CD4-positive, alpha-beta memory T cell (primary cell): Measurements from ENCODE around the gene CHST11. TPM values are rescaled to one million over a fixed set of nuclear protein-coding genes. Genes with fewer than 3 reads are reported as not detected.

Source experiments
- CTCF ChIA-PET: fragments of 350-600 bp; sonication (Branson Sonifier 250); formaldehyde crosslinking; loops from one replicate; lab custom pipeline; 2021; ENCODE audit warnings: inconsistent platforms; ENCODE audit not compliant: partially characterized antibody; lab: Charles Lee
- POLR2A ChIA-PET: fragments of 350-600 bp; sonication (Branson Sonifier 250); formaldehyde crosslinking; loops from one replicate; lab custom pipeline; 2021; ENCODE audit not compliant: partially characterized antibody; lab: Charles Lee
- DNase-seq, 5 donors: peaks; one replicate each; pipeline versions ENCODE4 v3.0.0 to v3.0.0-alpha.2; 2020 to 2022; ENCODE audit warnings: mixed read lengths in 1 of 5
- H3K27ac ChIP-seq: one replicate; pipeline ENCODE4 v1.7.0; 2013; ENCODE audit warnings: low read depth, low read length
- H3K27me3 ChIP-seq: 2 replicates; pipeline ENCODE4 v1.7.0; 2013; ENCODE audit warnings: mild to moderate bottlenecking, low read length, moderate library complexity; ENCODE audit not compliant: insufficient read depth
- H3K36me3 ChIP-seq: 2 replicates; pipeline ENCODE4 v1.7.0; 2013; ENCODE audit warnings: mild to moderate bottlenecking, low read length, moderate library complexity; ENCODE audit not compliant: insufficient read depth
- H3K4me1 ChIP-seq: 2 replicates; pipeline ENCODE4 v1.7.0; 2013; ENCODE audit warnings: mild to moderate bottlenecking, low read length, moderate library complexity; ENCODE audit not compliant: insufficient read depth
- H3K4me3 ChIP-seq, 2 donors: one replicate each; pipeline ENCODE4 v1.7.0; 2013; ENCODE audit warnings: low read length in 2 of 2, mild to moderate bottlenecking in 1 of 2
- H3K9me3 ChIP-seq, 2 donors: one replicate each; pipeline ENCODE4 v1.7.0; 2013; ENCODE audit warnings: low read length in 2 of 2, control low read depth in 1 of 2; ENCODE audit not compliant: control insufficient read depth in 1 of 2
- H3K27ac Mint-ChIP-seq, 7 donors: one replicate each; pipeline ENCODE4 v1.8.0; 2020 to 2021; ENCODE audit warnings: mixed read lengths in 7 of 7, mild to moderate bottlenecking in 6 of 7, inconsistent platforms in 3 of 7, moderate library complexity in 3 of 7
- H3K27me3 Mint-ChIP-seq, 2 donors: one replicate each; pipeline ENCODE4 v1.8.0; 2020 to 2021; ENCODE audit warnings: mixed read lengths in 2 of 2
- H3K36me3 Mint-ChIP-seq, 2 donors: one replicate each; pipeline ENCODE4 v1.8.0; 2020 to 2021; ENCODE audit warnings: mixed read lengths in 2 of 2, inconsistent platforms in 1 of 2, mild to moderate bottlenecking in 1 of 2
- H3K4me1 Mint-ChIP-seq, 4 donors: one replicate each; pipeline ENCODE4 v1.8.0; 2020 to 2021; ENCODE audit warnings: mixed read lengths in 4 of 4, mild to moderate bottlenecking in 1 of 4
- H3K4me3 Mint-ChIP-seq, 8 donors: one replicate each; pipeline ENCODE4 v1.8.0; 2020 to 2021; ENCODE audit warnings: mixed read lengths in 8 of 8, mild to moderate bottlenecking in 7 of 8, moderate library complexity in 6 of 8, inconsistent platforms in 3 of 8
- H3K9me3 Mint-ChIP-seq, 8 donors: one replicate each; pipeline ENCODE4 v1.8.0; 2020 to 2021; ENCODE audit warnings: mixed read lengths in 8 of 8, mild to moderate bottlenecking in 5 of 8, inconsistent platforms in 3 of 8, moderate library complexity in 1 of 8
- intact Hi-C: fragments of 100-400 bp; cut with micrococcal nuclease; formaldehyde crosslinking; loops from one replicate; pipeline ENCODE4 v1.15.1; 2023
- polyA plus RNA-seq, 2 donors: library from polyadenylated mRNA; unstranded; fragments of 300-500 nt; fragmentation: Illumina TruSeq; gene quantifications; one replicate each; pipeline ENCODE4 v1.2.3, GENCODE V29; 2021
- total RNA-seq, 2 experiments: library from RNA; stranded (reverse); gene quantifications; one replicate each; pipeline ENCODE4 v1.2.3, GENCODE V29; 2021

The CHST11 gene
- total and polyA plus RNA-seq, 4 experiments from 2014 or later, result 55.1 to 64.6 (median 59.8) TPM

DNA sequence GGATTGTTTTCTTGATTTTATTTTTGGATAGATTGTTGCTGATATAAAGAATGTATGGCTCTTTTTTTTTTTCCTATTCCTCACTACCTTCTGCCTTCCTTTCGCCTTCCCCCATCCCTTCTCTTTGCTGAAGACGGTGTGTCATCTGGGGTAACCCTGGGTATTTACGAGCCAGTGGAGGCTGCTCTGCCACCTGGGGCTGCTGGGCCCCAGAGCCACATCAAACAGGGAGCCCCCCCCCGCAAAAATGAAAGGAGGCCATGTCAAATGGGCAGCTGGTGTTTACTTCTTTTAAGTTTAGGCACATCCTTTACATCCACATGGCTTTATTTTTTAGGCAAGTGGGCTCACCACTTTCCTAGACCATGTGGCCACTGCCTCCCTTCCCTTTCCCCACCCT lies 25.4 kb downstream of the CHST11 start:
- Histone ChIP-seq H3K36me3 (no peaks in the 10 kb centered on the region), H3K27me3 (no peaks in the 10 kb centered on the region), H3K9me3 (no peaks in the 10 kb centered on the region), H3K4me3 (no peak overlapping the region), H3K27ac (no peak overlapping the region), H3K4me1 (peaks cover 95% of the 10 kb centered on the region)
- Mint-ChIP-seq H3K27ac (peak overlapping the region; percentile 25 to 95 (median 78)), H3K36me3 (peaks cover 29 to 31% of the 10 kb centered on the region in 2 donors), H3K4me1 (peaks cover 85 to 100% (median 94%) of the 10 kb centered on the region in 4 donors), H3K4me3 (peak overlapping the region in 6 of 8 donors; percentile 12 to 79 (median 68)), H3K27me3 (no peaks in the 10 kb centered on the region), H3K9me3 (peaks cover 0 to 2% (median 0%) of the 10 kb centered on the region in 8 donors)
- intact Hi-C loops, result no loop called here
- peak in 1 of 5 donors; percentile 65 for DNase-seq
- POLR2A ChIA-PET, result interaction anchor here (0.7 to 11.9 kb wide), 3 partner anchors 16 to 199 kb away, joined by 3 to 172 read pairs (median 5); partner anchors contain the start of gene CHST11
- CTCF ChIA-PET, result interaction anchor here (0.6 kb wide), 1 partner anchor 12 kb away, joined by 3 read pairs; no protein-coding TSS in a partner anchor

DNA sequence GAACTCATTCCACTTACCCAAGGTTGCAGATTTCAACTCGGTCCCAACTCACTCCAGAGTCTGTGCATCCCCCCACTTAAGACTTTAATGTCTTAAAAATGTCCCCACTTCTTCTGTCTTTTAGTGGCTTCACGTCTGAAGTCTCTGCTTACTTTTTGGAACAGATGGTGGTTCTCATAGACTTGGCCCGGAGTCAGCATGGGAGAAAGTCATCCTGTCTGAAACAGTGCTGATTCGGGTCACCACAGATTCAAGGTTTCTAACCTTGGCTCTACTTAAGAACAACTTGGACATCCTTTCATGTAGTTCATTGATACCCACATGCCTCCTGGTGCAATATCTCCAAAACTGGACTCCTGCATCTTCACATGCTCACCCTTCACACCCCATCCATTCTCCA lies 26.0 kb downstream of the CHST11 start:
- Histone ChIP-seq H3K9me3 (no peaks in the 10 kb centered on the region), H3K27ac (no peak overlapping the region), H3K4me1 (peaks cover 95% of the 10 kb centered on the region), H3K36me3 (no peaks in the 10 kb centered on the region), H3K27me3 (no peaks in the 10 kb centered on the region), H3K4me3 (no peak overlapping the region)
- Mint-ChIP-seq H3K4me3 (peak overlapping the region in 7 of 8 donors; percentile 12 to 79 (median 65)), H3K9me3 (peaks cover 0 to 2% (median 0%) of the 10 kb centered on the region in 8 donors), H3K4me1 (peaks cover 85 to 100% (median 93%) of the 10 kb centered on the region in 4 donors), H3K27ac (peak overlapping the region; percentile 76 to 95 (median 83)), H3K36me3 (peaks cover 29 to 31% of the 10 kb centered on the region in 2 donors), H3K27me3 (no peaks in the 10 kb centered on the region)
- POLR2A ChIA-PET, result interaction anchor here (1.6 to 11.9 kb wide), 2 partner anchors 15 to 24 kb away, joined by 5 to 172 read pairs; partner anchors contain the start of gene CHST11
- DNase-seq, result no peak
- CTCF ChIA-PET, result no interaction called here
- intact Hi-C loops, result no loop called here

DNA sequence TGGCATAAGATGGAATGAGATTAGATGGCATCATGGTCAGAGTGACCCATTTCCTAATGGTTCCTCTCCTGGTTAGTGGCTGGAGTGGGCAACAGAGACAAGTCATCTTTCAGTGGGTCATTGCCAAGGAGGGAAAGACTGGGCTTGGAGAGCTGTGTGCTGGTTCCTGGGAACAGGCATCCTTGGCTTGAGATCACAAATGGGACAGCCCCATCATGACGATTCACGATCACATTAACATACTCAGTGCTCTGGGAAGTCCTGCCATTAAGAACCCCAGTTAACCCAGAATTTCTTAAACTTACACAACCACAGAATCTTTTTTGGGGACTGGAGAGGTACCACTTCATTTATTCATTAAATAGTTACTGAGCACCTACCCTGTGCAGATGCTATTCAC lies 27.3 kb downstream of the CHST11 start:
- Histone ChIP-seq H3K27ac (peak overlapping the region; percentile 11), H3K27me3 (no peaks in the 10 kb centered on the region), H3K36me3 (no peaks in the 10 kb centered on the region), H3K4me3 (no peak overlapping the region), H3K9me3 (no peaks in the 10 kb centered on the region), H3K4me1 (peaks cover 98% of the 10 kb centered on the region)
- Mint-ChIP-seq H3K4me3 (peak overlapping the region in 5 of 8 donors; percentile 48 to 83 (median 60)), H3K4me1 (peaks cover 81 to 100% (median 90%) of the 10 kb centered on the region in 4 donors), H3K36me3 (peaks cover 24 to 31% of the 10 kb centered on the region in 2 donors), H3K27ac (peak overlapping the region; percentile 62 to 95 (median 86)), H3K27me3 (no peaks in the 10 kb centered on the region), H3K9me3 (peaks cover 0 to 2% (median 0%) of the 10 kb centered on the region in 8 donors)
- POLR2A ChIA-PET, result interaction anchor here (11.9 kb wide), 1 partner anchor 25 kb away, joined by 172 read pairs; the partner anchor contains the start of gene CHST11
- DNase-seq, result no peak
- CTCF ChIA-PET, result interaction anchor here (1.3 kb wide), 1 partner anchor 102 kb away, joined by 5 read pairs; no protein-coding TSS in a partner anchor
- intact Hi-C loops, result loop anchor here (2.0 kb wide), 1 partner anchor 27 kb away; the partner anchor contains the start of gene CHST11

DNA sequence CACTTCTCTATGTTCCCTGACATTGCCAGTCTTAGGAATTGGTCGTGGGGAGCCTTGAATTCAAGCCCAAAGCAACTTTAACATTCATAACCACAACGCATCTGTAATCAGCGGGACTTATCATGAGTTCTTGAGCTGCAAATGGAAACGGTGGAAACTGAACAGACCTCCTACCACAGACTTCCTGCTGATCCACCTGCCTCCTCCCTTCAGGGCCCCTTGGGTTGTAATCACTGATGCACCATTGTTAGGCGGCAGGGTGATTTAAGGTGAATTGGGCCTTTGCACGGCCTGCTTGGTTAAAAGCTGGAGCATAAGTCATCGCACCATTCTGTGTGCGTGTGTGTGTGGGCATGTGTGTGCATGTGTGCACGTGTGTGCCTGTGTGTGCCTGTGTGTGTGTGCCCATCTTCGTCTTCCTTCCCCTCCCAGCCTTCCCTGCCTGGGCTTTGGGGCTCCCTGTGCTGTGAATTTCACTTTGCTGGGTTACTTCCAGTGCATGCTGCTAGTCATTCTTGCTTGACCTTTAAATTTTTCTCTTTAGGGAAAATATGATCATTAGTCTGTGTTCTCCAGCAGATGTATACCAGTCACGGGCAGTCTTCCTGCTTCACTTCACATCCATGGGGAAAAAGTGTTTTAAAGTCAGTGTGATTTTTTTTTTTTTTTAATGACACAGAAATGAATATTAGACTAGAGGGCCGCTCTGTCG lies 29.1 kb downstream of the CHST11 start:
- POLR2A ChIA-PET, result interaction anchor here (0.7 to 11.9 kb wide), 12 partner anchors 8 to 622 kb away, joined by 3 to 172 read pairs (median 6); partner anchors contain the start of genes CHST11 and WASHC4
- DNase-seq, result peak; percentile 64 to 87 (median 71)
- Histone ChIP-seq H3K36me3 (no peaks in the 10 kb centered on the region), H3K4me3 (peak overlapping the region in 1 of 2 donors; percentile 5), H3K27me3 (no peaks in the 10 kb centered on the region), H3K4me1 (peaks cover 93% of the 10 kb centered on the region), H3K27ac (peak overlapping the region; percentile 22), H3K9me3 (no peaks in the 10 kb centered on the region)
- Mint-ChIP-seq H3K9me3 (peaks cover 0 to 2% (median 0%) of the 10 kb centered on the region in 8 donors), H3K4me1 (peaks cover 82 to 97% (median 90%) of the 10 kb centered on the region in 4 donors), H3K27ac (peak overlapping the region; percentile 88 to 95 (median 94)), H3K27me3 (no peaks in the 10 kb centered on the region), H3K36me3 (peaks cover 22 to 25% of the 10 kb centered on the region in 2 donors), H3K4me3 (peak overlapping the region; percentile 46 to 86 (median 78))
- intact Hi-C loops, result loop anchor here (1.0 to 2.0 kb wide), 2 partner anchors 12 to 29 kb away; partner anchors contain the start of gene CHST11
- CTCF ChIA-PET, result interaction anchor here (1.3 to 1.5 kb wide), 2 partner anchors 27 to 29 kb away, joined by 3 to 8 read pairs; partner anchors contain the start of gene CHST11

DNA sequence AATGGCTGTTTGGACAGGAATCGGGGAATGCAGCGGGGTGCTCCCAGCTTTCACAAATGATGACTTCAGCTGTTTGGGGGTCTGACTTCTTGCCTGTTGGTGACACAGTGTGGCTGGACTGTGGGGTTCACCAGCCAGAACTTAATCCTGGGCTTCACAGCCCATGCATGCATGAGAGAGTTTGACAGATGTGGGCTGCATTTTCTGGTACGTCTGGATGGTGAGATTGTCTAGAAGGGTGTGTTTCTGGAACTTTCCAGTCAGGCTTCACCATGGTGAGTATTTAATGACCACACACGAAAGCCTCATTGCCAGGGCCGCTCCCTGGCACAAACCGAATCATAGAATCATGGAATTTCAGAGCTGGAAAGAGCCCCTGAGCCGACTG lies 29.6 kb downstream of the CHST11 start:
- peak overlapping the region; percentile 22 for H3K27ac ChIP-seq
- H3K4me3 ChIP-seq, result no peak overlapping the region
- Mint-ChIP-seq H3K9me3 (peaks cover 0 to 2% (median 0%) of the 10 kb centered on the region in 8 donors), H3K4me3 (peak overlapping the region in 7 of 8 donors; percentile 72 to 86 (median 79)), H3K27ac (peak overlapping the region; percentile 59 to 95 (median 91)), H3K4me1 (peaks cover 81 to 97% (median 89%) of the 10 kb centered on the region in 4 donors), H3K36me3 (peaks cover 17 to 22% of the 10 kb centered on the region in 2 donors), H3K27me3 (no peaks in the 10 kb centered on the region)
- no peaks in the 10 kb centered on the region for H3K27me3 ChIP-seq
- no peaks in the 10 kb centered on the region for H3K9me3 ChIP-seq
- ChIA-PET POLR2A (interaction anchor here (0.9 to 11.9 kb wide), 10 partner anchors 8 to 118 kb away, joined by 3 to 172 read pairs (median 6); partner anchors contain the start of gene CHST11), CTCF (interaction anchor here (1.5 kb wide), 1 partner anchor 28 kb away, joined by 8 read pairs; no protein-coding TSS in a partner anchor)
- no peaks in the 10 kb centered on the region for H3K36me3 ChIP-seq
- peaks cover 93% of the 10 kb centered on the region for H3K4me1 ChIP-seq
- intact Hi-C loops, result no loop called here
- DNase-seq, result no peak

DNA sequence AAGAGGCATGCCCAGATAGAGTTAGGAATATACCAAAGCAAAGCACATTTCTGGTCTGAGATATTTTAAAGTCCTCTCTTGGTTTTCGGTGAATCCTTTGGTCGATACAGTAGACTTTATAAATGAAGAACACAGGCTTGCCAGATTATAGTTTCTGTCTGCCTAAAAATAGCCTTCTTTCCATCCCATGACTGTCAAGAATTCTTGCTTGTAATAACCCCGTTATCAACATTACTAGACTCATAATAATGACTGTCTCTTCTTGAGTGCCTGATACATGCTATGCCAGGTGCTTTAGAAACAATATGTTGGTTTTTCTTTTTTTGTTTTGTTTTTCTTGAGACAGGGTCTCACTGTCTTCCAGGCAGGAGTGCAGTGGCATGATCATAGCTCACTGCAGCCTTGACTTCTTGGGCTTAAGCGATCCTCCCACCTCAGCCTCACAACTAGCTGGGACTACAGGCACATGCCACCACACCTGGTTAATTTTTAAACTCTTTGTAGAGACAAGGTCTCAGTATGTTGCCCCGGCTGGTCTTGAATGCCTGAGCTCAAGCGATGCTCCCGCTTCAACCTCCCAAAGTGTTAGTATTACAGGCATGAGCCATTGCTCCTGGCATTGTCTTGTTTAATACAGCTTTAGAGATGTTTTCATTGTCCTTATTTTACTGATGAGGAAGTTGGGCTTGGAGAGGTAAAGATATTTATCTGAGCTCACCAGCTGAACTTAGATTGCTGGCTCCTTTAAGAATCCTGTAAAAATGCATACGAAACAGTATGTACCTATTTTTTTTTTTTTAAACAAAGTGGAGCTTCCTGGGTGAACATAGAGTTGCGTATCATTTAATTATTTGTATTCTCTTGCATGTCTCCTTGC lies 30.4 kb downstream of the CHST11 start:
- Mint-ChIP-seq H3K4me1 (peaks cover 80 to 97% (median 89%) of the 10 kb centered on the region in 4 donors), H3K9me3 (peaks cover 0 to 2% (median 0%) of the 10 kb centered on the region in 8 donors), H3K36me3 (peaks cover 11 to 21% of the 10 kb centered on the region in 2 donors), H3K27me3 (no peaks in the 10 kb centered on the region), H3K4me3 (peak overlapping the region in 6 of 8 donors; percentile 19 to 86 (median 64)), H3K27ac (peak overlapping the region; percentile 57 to 95 (median 88))
- POLR2A ChIA-PET, result interaction anchor here (1.2 to 11.9 kb wide), 5 partner anchors 9 to 28 kb away, joined by 3 to 172 read pairs (median 4); partner anchors contain the start of gene CHST11
- Histone ChIP-seq H3K36me3 (no peaks in the 10 kb centered on the region), H3K27ac (peak overlapping the region; percentile 22), H3K4me1 (peaks cover 94% of the 10 kb centered on the region), H3K4me3 (no peak overlapping the region), H3K9me3 (no peaks in the 10 kb centered on the region), H3K27me3 (no peaks in the 10 kb centered on the region)
- DNase-seq, result no peak
- intact Hi-C loops, result no loop called here
- CTCF ChIA-PET, result interaction anchor here (0.9 to 1.5 kb wide), 5 partner anchors 10 to 30 kb away, joined by 3 to 7 read pairs (median 3); partner anchors contain the start of gene CHST11
